ENCODE results near the gene DHPS. TPM values are rescaled to one million over a fixed set of nuclear protein-coding genes. Genes with fewer than 3 reads are reported as not detected.

Gene DHPS
- total RNA-seq, 4 donors from 2014 or later: 117 to 180 (median 160) TPM

GRCh38 chr19:12668932-12669269, 12.8 kb downstream of the DHPS start:
- 0 to 1% methylated on average over 17 to 21 of the region's 24 CpGs for WGBS, 2 donors
- DNase-seq (ENCODE audit: low spot score in 2 of 2): peak; percentile 35 to 70
- H3K4me1 ChIP-seq: peaks cover 0 to 58% (median 33%) of the 10 kb centered on the region in 4 donors
- no peaks in the 10 kb centered on the region for H3K9me3 ChIP-seq
- no peak for TF ChIP-seq EP300 (IDR thresholded peaks at IDR 0.05)
- TF ChIP-seq POLR2A (IDR thresholded peaks at IDR 0.05): no peak
- TF ChIP-seq CTCF (IDR thresholded peaks at IDR 0.05): no peak
- peaks cover 0 to 41% (median 0%) of the 10 kb centered on the region in 3 donors for H3K36me3 ChIP-seq
- H3K27me3 ChIP-seq: no peaks in the 10 kb centered on the region
- peak overlapping the region; percentile 69 to 83 (median 74) for H3K4me3 ChIP-seq
- H3K27ac ChIP-seq: peak overlapping the region; percentile 91 to 99 (median 96)

- peak overlapping the region; percentile 69 to 83 (median 74) for H3K4me3 ChIP-seq
- peak overlapping the region in 3 of 4 donors; percentile 91 to 99 (median 98) for H3K27ac ChIP-seq
- no peak for DNase-seq (ENCODE audit: low spot score in 2 of 2)
- no peaks in the 10 kb centered on the region for H3K27me3 ChIP-seq
- 65 to 75% methylated on average over 8 of the region's 8 CpGs for WGBS, 2 donors
- H3K36me3 ChIP-seq: peaks cover 0 to 41% (median 4%) of the 10 kb centered on the region in 3 donors
- TF ChIP-seq CTCF (IDR thresholded peaks at IDR 0.05) (no peak), EP300 (IDR thresholded peaks at IDR 0.05) (no peak), POLR2A (IDR thresholded peaks at IDR 0.05) (no peak)
- peaks cover 0 to 58% (median 33%) of the 10 kb centered on the region in 4 donors for H3K4me1 ChIP-seq
- H3K9me3 ChIP-seq: no peaks in the 10 kb centered on the region
Observed at GRCh38 chr19:12668346-12668745, 13.3 kb downstream of the DHPS start.

- Histone ChIP-seq H3K4me3 (peak overlapping the region in 1 of 4 donors; percentile 72), H3K27ac (peak overlapping the region in 1 of 4 donors; percentile 99), H3K9me3 (no peaks in the 10 kb centered on the region), H3K27me3 (no peaks in the 10 kb centered on the region), H3K36me3 (peaks cover 0 to 41% (median 10%) of the 10 kb centered on the region in 3 donors), H3K4me1 (peaks cover 0 to 58% (median 33%) of the 10 kb centered on the region in 4 donors)
- no peak for TF ChIP-seq EP300 (IDR thresholded peaks at IDR 0.05)
- no peak for TF ChIP-seq POLR2A (IDR thresholded peaks at IDR 0.05)
- no peak for TF ChIP-seq CTCF (IDR thresholded peaks at IDR 0.05)
- 72 to 89% methylated on average over 4 of the region's 4 CpGs for WGBS, 2 donors
- no peak for DNase-seq (ENCODE audit: low spot score in 2 of 2)
Observed at GRCh38 chr19:12667731-12668302, 13.9 kb downstream of the DHPS start.

GRCh38 chr19:12666265-12667048, 15.2 kb downstream of the DHPS start, which contains the start of the genes MAN2B1 and WDR83:
Gene MAN2B1 (minus strand): TSS chr19:12666742. CDS start chr19:12666701, 41 bp downstream.
Gene WDR83 (plus strand): TSS chr19:12666807. CDS start chr19:12669791, 2,984 bp downstream.
- peak within 1 kb of the TSS; percentile 83 to 95 (median 87) for H3K4me3 ChIP-seq
- H3K36me3 ChIP-seq: peaks cover 0 to 43% (median 15%) of the 10 kb centered on the region in 3 donors
- no peaks in the 10 kb centered on the region for H3K27me3 ChIP-seq
- TF ChIP-seq EP300 (IDR thresholded peaks at IDR 0.05) (peak in 1 of 2 donors; percentile 20), CTCF (IDR thresholded peaks at IDR 0.05) (no peak), POLR2A (IDR thresholded peaks at IDR 0.05) (peak in 1 of 2 donors; percentile 38)
- peak; percentile 64 to 67 for DNase-seq (ENCODE audit: low spot score in 2 of 2)
- no peaks in the 10 kb centered on the region for H3K9me3 ChIP-seq
- peaks cover 0 to 58% (median 33%) of the 10 kb centered on the region in 4 donors for H3K4me1 ChIP-seq
- 1% methylated on average over 26 to 45 of the region's 46 CpGs for WGBS, 2 donors
- H3K27ac ChIP-seq: peak within 1 kb of the TSS; percentile 58 to 91 (median 80)
